ENCODE measurements around the gene PTS.
A peak's percentile ranks its signal among the peaks of the same experiment; 100 is the strongest.

PTS gene

DNA sequence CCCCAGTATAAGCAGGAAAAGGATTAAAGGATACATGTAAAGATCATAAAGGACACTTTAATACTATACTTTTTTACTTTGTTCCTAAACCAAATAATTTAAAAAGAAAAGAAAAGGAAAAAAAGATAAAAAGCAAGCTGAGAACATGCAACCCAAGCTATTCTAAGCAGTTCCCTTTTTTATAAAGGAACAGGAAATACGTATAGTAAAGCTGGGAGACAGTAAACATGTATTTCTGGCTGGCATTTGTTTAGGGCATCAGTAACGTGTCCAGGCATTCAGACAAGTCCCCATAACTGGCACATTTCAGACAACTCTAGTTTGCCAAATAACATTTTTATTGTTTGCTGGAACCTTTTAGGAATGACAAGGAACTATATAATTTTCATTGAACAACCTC is 26.0 kb upstream of the PTS start:
- no peak for DNase-seq (ENCODE audit: low read depth)
- Histone ChIP-seq H3K27me3 (replicated peaks; ENCODE audit: control insufficient read depth, insufficient read depth, low read length) (no peaks in the 10 kb centered on the region), H3K9me3 (ENCODE audit: control insufficient read depth, low read length) (no peaks in the 10 kb centered on the region), H3K36me3 (ENCODE audit: control insufficient read depth, insufficient read depth, low read length, severe bottlenecking) (no peaks in the 10 kb centered on the region), H3K4me1 (ENCODE audit: control insufficient read depth, insufficient read depth, low read length) (peaks cover 10% of the 10 kb centered on the region), H3K9ac (ENCODE audit: low read length) (no peak overlapping the region), H3K4me3 (ENCODE audit: low read length) (no peak overlapping the region)

DNA sequence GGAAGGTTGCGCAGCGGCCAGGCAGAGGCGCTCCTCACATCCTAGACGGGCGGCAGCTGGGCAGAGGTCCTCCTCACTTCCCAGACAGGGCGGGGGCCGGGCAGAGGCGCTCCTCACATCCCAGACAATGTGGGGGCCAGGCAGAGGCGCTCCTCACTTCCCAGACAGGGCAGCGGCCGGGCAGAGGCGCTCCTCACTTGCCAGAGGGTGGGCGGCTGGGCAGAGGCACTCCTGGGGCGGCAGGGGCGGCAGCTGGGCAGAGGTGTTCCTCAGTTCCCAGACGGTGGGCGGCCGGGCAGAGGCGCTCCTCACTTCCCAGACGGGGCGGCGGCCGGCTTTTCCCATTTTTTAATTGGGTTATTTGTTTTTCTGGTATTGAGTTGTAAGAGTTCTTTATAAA is 20.2 kb upstream of the PTS start:
- no peaks in the 10 kb centered on the region for H3K36me3 ChIP-seq (ENCODE audit: control insufficient read depth, insufficient read depth, low read length, severe bottlenecking)

DNA sequence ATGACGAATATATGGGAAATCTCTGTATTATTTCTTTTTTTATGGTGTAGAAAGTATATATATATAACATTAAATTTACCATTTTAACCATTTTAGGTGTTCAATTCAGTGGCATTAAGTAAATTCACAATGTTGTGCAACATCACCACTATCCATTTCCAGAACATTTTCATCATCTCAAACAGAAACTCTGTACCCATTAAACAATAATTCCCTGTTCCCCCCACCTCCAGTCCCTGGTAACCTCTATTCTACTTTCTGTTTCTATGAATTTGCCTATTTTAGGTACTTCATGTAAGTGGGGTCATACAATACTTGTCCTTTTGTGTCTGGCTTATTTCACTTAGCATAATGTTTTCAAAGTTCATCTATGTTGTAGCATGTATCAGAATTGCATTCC is 15.3 kb upstream of the PTS start:
- Histone ChIP-seq H3K9me3 (ENCODE audit: control insufficient read depth, low read length) (no peaks in the 10 kb centered on the region), H3K9ac (ENCODE audit: low read length) (no peak overlapping the region), H3K36me3 (ENCODE audit: control insufficient read depth, insufficient read depth, low read length, severe bottlenecking) (no peaks in the 10 kb centered on the region), H3K4me1 (ENCODE audit: control insufficient read depth, insufficient read depth, low read length) (peaks cover 6% of the 10 kb centered on the region), H3K27me3 (replicated peaks; ENCODE audit: control insufficient read depth, insufficient read depth, low read length) (no peaks in the 10 kb centered on the region), H3K4me3 (ENCODE audit: low read length) (no peak overlapping the region)
- DNase-seq (ENCODE audit: low read depth), result no peak

More for the DNA sequence above, 20.2 kb upstream of the PTS start:
- Histone ChIP-seq H3K4me3 (ENCODE audit: low read length) (no peak overlapping the region), H3K4me1 (ENCODE audit: control insufficient read depth, insufficient read depth, low read length) (peaks cover 2% of the 10 kb centered on the region), H3K9ac (ENCODE audit: low read length) (no peak overlapping the region), H3K27me3 (replicated peaks; ENCODE audit: control insufficient read depth, insufficient read depth, low read length) (no peaks in the 10 kb centered on the region), H3K9me3 (ENCODE audit: control insufficient read depth, low read length) (no peaks in the 10 kb centered on the region)
- DNase-seq (ENCODE audit: low read depth), result no peak

DNA sequence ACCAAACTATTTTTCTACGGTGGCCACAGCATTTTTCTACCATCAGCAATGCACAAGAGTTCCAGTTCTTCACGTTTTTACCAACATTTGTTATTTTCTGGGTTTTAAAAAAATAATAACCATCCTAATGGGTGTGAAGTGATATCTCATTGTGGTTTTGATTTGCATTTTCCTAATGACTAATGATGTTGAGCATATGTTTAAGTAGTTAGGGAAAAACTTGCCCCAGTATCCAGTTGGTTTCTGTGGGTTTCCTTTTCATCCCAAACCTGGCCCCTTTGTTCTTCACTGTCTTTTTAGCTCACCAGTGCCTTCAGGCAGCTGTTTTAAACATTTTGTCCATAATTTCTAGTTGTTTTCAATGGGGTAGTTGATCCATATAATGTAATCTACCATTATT is 14.7 kb upstream of the PTS start:
- no peak for DNase-seq (ENCODE audit: low read depth)
- Histone ChIP-seq H3K9ac (ENCODE audit: low read length) (no peak overlapping the region), H3K27me3 (replicated peaks; ENCODE audit: control insufficient read depth, insufficient read depth, low read length) (no peaks in the 10 kb centered on the region), H3K36me3 (ENCODE audit: control insufficient read depth, insufficient read depth, low read length, severe bottlenecking) (no peaks in the 10 kb centered on the region), H3K4me3 (ENCODE audit: low read length) (no peak overlapping the region), H3K9me3 (ENCODE audit: control insufficient read depth, low read length) (no peaks in the 10 kb centered on the region), H3K4me1 (ENCODE audit: control insufficient read depth, insufficient read depth, low read length) (peaks cover 8% of the 10 kb centered on the region)

DNA sequence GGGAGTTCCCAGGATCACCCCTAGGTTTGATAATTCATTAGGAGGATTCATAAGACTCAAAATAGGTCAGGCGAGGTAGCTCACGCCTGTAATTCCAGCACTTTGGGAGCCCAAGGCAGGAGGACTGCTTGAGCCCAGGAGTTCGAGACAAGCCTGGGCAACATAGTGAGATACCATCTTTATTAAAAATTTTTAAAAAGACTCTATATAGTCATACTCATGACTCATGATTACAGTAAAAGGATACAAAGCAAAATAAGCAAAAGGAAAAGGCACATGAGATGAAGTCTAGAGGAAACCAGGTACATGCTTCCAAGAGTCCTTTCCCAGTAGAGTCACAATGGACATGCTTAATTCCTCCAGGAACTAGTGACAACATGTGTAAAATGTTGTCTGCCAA is 13.9 kb upstream of the PTS start:
- Histone ChIP-seq H3K9me3 (ENCODE audit: control insufficient read depth, low read length) (no peaks in the 10 kb centered on the region), H3K36me3 (ENCODE audit: control insufficient read depth, insufficient read depth, low read length, severe bottlenecking) (no peaks in the 10 kb centered on the region), H3K4me1 (ENCODE audit: control insufficient read depth, insufficient read depth, low read length) (peaks cover 11% of the 10 kb centered on the region), H3K9ac (ENCODE audit: low read length) (no peak overlapping the region), H3K27me3 (replicated peaks; ENCODE audit: control insufficient read depth, insufficient read depth, low read length) (no peaks in the 10 kb centered on the region), H3K4me3 (ENCODE audit: low read length) (no peak overlapping the region)
- DNase-seq (ENCODE audit: low read depth), result no peak

DNA sequence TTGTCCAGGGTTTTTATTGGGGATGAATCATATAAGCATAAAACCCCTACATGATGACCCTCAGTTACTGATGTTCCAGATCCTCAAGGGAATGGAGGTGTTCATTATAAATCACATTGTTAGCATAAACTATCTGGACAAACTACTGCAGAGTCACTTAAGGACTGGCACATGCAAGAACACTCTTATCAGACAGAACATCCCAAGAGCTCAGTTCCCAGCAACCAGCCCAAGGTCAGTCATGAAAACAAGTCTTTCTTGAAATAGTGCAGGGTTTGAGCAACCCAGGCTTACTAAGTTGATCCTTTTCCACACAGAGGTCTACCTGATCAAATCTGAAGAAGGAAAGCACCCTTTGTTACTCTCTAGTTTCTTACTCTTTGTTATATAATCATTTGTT is 13.5 kb upstream of the PTS start:
- Histone ChIP-seq H3K9me3 (ENCODE audit: control insufficient read depth, low read length) (no peaks in the 10 kb centered on the region), H3K4me1 (ENCODE audit: control insufficient read depth, insufficient read depth, low read length) (peaks cover 11% of the 10 kb centered on the region)
- DNase-seq (ENCODE audit: low read depth), result no peak

DNA sequence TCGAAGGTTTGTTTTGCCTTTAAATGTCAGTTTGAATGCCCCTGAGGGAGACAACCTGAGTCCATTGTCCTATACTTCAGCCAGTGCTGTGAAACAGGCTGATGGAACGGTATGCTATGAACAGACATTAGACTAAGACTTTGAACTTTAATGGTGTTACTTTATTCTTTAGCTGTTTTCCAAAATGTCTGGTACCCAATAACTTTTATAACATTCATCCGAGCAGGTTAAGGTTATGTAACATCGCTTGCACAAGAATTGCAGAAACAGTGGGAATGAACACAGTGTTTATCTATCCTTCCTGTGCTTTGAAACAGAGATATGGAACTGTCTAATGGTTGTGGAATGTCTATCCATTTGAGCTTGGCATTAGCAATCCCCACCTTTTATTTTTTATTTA is 12.5 kb upstream of the PTS start:
- no peaks in the 10 kb centered on the region for H3K27me3 ChIP-seq (replicated peaks; ENCODE audit: control insufficient read depth, insufficient read depth, low read length)
- H3K9ac ChIP-seq (ENCODE audit: low read length), result no peak overlapping the region
- H3K4me1 ChIP-seq (ENCODE audit: control insufficient read depth, insufficient read depth, low read length), result peaks cover 11% of the 10 kb centered on the region
- no peaks in the 10 kb centered on the region for H3K36me3 ChIP-seq (ENCODE audit: control insufficient read depth, insufficient read depth, low read length, severe bottlenecking)
- no peak for DNase-seq (ENCODE audit: low read depth)
- H3K9me3 ChIP-seq (ENCODE audit: control insufficient read depth, low read length), result no peaks in the 10 kb centered on the region
- no peak overlapping the region for H3K4me3 ChIP-seq (ENCODE audit: low read length)

More for the DNA sequence above, 13.5 kb upstream of the PTS start:
- Histone ChIP-seq H3K4me3 (ENCODE audit: low read length) (no peak overlapping the region), H3K27me3 (replicated peaks; ENCODE audit: control insufficient read depth, insufficient read depth, low read length) (no peaks in the 10 kb centered on the region), H3K36me3 (ENCODE audit: control insufficient read depth, insufficient read depth, low read length, severe bottlenecking) (no peaks in the 10 kb centered on the region), H3K9ac (ENCODE audit: low read length) (no peak overlapping the region)

DNA sequence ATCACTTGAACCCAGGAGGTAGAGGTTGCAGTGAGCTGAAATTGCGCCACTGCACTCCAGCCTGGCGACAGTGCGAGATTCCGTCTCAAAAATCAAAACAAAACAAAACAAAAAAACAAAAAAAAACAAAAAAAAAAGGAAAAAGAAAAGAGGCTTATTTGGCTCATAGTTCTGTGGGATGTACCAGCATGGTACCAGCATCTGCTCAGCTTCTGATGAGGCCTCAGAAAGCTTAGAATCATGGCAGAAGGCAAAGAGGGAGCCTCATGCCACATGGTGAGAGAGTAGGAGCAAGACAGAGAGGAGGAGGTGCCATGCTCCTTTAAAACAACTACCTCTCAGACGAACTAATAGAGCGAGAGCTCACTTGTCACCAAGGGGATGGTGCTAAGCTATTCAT is 10.6 kb upstream of the PTS start:
- Histone ChIP-seq H3K4me1 (ENCODE audit: control insufficient read depth, insufficient read depth, low read length) (peaks cover 11% of the 10 kb centered on the region), H3K27me3 (replicated peaks; ENCODE audit: control insufficient read depth, insufficient read depth, low read length) (no peaks in the 10 kb centered on the region), H3K9me3 (ENCODE audit: control insufficient read depth, low read length) (no peaks in the 10 kb centered on the region), H3K9ac (ENCODE audit: low read length) (no peak overlapping the region), H3K36me3 (ENCODE audit: control insufficient read depth, insufficient read depth, low read length, severe bottlenecking) (no peaks in the 10 kb centered on the region), H3K4me3 (ENCODE audit: low read length) (no peak overlapping the region)
- no peak for DNase-seq (ENCODE audit: low read depth)

DNA sequence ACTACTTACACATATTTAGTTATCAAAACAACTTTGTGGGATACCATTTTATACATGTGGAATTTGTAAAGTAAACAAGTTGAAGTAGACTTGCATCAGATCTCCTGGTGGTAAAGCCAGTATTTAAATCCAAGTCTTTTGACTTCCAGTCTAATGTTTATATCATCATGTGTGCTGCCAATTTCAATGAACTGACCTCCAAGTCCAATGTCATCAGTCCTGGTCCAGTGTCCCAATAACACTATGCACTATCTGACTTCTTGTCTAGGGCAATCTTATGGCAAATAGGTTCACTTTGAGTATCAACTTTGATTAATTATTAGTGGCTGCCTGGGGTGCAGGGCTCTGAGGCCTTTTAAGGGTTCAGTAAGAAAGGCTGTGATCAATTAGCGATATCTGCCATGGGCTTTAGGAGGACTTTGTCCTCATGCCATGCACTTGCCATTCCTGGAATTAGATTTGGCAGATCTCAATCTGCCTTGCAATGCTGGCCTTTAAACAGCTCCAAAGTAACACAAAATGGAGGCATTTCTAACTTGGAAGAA is 9.6 kb upstream of the PTS start:
- H3K9me3 ChIP-seq (ENCODE audit: control insufficient read depth, low read length), result no peaks in the 10 kb centered on the region
- peak; percentile 67 for DNase-seq (ENCODE audit: low read depth)
- H3K27me3 ChIP-seq (replicated peaks; ENCODE audit: control insufficient read depth, insufficient read depth, low read length), result no peaks in the 10 kb centered on the region
- H3K36me3 ChIP-seq (ENCODE audit: control insufficient read depth, insufficient read depth, low read length, severe bottlenecking), result no peaks in the 10 kb centered on the region
- H3K9ac ChIP-seq (ENCODE audit: low read length), result no peak overlapping the region
- H3K4me3 ChIP-seq (ENCODE audit: low read length), result no peak overlapping the region
- peaks cover 8% of the 10 kb centered on the region for H3K4me1 ChIP-seq (ENCODE audit: control insufficient read depth, insufficient read depth, low read length)

DNA sequence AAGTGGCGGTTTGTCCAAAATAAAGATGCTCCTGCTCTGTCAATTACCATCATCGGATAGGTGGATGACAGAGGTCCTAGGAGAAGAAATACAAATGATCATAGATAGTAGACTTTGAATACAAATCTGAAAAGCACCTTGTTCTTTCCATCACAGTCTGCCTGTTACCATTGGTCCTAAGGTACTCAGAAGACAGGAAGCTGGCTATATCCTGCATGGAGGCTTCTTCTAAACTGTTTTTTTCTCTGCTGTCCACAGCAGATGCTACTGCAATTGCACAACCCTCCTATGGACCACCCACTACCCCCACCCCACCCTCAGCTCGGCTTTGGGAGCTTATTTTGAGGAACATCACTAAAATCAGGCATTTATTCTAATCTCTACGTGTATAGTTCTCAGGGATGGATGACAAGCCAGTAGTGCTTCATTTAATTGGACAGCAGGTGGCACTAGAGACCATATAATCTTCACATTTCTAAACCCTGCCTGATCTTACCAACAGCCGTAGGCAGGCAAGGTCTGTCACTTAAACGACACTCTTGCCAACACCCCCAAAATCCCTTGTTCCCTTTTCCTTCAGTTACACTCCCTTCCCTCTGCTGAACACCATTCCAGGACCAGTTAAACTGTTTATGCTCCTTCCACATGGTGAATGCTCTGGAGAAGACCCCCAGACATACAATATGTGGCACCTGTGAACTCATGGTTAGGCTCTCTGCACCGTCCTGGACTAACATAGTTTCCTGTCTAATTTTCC is 6.6 kb upstream of the PTS start:
- Histone ChIP-seq H3K4me1 (ENCODE audit: control insufficient read depth, insufficient read depth, low read length) (peaks cover 7% of the 10 kb centered on the region), H3K9ac (ENCODE audit: low read length) (no peak overlapping the region), H3K27me3 (replicated peaks; ENCODE audit: control insufficient read depth, insufficient read depth, low read length) (no peaks in the 10 kb centered on the region), H3K4me3 (ENCODE audit: low read length) (no peak overlapping the region), H3K36me3 (ENCODE audit: control insufficient read depth, insufficient read depth, low read length, severe bottlenecking) (no peaks in the 10 kb centered on the region), H3K9me3 (ENCODE audit: control insufficient read depth, low read length) (no peaks in the 10 kb centered on the region)
- DNase-seq (ENCODE audit: low read depth), result peak; percentile 88

DNA sequence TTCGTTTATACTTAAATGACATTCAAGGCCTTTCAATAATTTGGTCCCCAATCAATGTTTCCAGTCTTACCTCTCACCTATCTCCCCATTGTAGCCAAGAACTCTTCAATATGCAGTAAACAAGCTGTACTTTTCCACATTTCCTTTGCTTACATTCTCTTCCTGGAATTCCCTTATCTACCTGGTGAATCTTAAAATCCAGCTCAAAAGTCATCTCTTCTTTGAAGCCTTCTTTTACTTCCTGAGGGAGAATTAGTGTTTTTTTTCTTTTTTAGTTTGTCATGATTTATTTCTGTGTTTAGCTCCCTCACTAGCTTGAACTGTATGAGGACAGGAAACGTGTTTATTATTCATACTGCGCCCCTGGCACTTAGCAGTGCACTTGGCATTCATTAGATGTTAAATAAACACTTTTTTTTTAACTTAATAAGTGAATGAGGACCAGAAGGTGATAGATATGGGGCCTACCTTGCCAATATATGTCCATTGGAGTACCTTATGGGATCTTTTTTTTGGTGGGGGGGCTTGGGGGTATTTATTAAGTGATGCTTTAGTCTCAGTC is 4.9 kb upstream of the PTS start:
- no peaks in the 10 kb centered on the region for H3K27me3 ChIP-seq (replicated peaks; ENCODE audit: control insufficient read depth, insufficient read depth, low read length)
- no peaks in the 10 kb centered on the region for H3K36me3 ChIP-seq (ENCODE audit: control insufficient read depth, insufficient read depth, low read length, severe bottlenecking)
- no peaks in the 10 kb centered on the region for H3K9me3 ChIP-seq (ENCODE audit: control insufficient read depth, low read length)
- no peak overlapping the region for H3K4me3 ChIP-seq (ENCODE audit: low read length)
- no peak overlapping the region for H3K9ac ChIP-seq (ENCODE audit: low read length)
- peaks cover 7% of the 10 kb centered on the region for H3K4me1 ChIP-seq (ENCODE audit: control insufficient read depth, insufficient read depth, low read length)
- no peak for DNase-seq (ENCODE audit: low read depth)
